PFSK-1 (cell line): ENCODE measurements around the gene SPNS2.

Experiments used
- FOXP2 ChIP-seq: optimal IDR thresholded peaks from 2 replicates; pipeline ENCODE3; 2011; ENCODE audit warnings: borderline replicate concordance, control low read depth, inconsistent platforms; ENCODE audit not compliant: insufficient read depth; ENCODE audit errors: extremely low read length, extremely low read depth
- POLR2AphosphoS5 ChIP-seq: IDR thresholded peaks from 2 replicates; pipeline ENCODE4 v1.6.1; 2012; ENCODE audit warnings: low read depth, mild to moderate bottlenecking, control low read depth, low read length, moderate library complexity
- REST ChIP-seq, 2 experiments: IDR thresholded peaks; 2 replicates each; pipeline versions ENCODE4 v1.6.1 to v1.8.0; 2011 to 2012; ENCODE audit warnings: low read depth in 2 of 2, low read length in 2 of 2, control low read depth in 1 of 2, inconsistent platforms in 1 of 2, mild to moderate bottlenecking in 1 of 2, moderate library complexity in 1 of 2; ENCODE audit not compliant: insufficient read depth in 1 of 2
- SIN3A ChIP-seq: IDR thresholded peaks from 2 replicates; pipeline ENCODE4 v1.6.1; 2012; ENCODE audit warnings: mild to moderate bottlenecking, low read length, moderate library complexity, borderline replicate concordance; ENCODE audit not compliant: insufficient read depth
- TAF1 ChIP-seq: IDR thresholded peaks from 2 replicates; pipeline ENCODE4 v1.6.1; 2012; ENCODE audit warnings: low read length, control low read depth, borderline replicate concordance; ENCODE audit not compliant: insufficient read depth

Gene SPNS2

GRCh38 chr17:4536742-4537411 lies 38.2 kb downstream of the SPNS2 start:
- TF ChIP-seq SIN3A (no peak), FOXP2 (no peak), TAF1 (no peak), REST (IDR thresholded peaks at IDR 0.05; ENCODE audit: insufficient read depth in 1 of 2, low read depth in 2 of 2, low read length in 2 of 2) (no peak), POLR2AphosphoS5 (no peak; the same call in 1 of the 2 replicates)

- TF ChIP-seq SIN3A, result no peak
- no peak for TF ChIP-seq FOXP2
Measured at GRCh38 chr17:4537451-4538235, 39.0 kb downstream of the SPNS2 start.

DNA sequence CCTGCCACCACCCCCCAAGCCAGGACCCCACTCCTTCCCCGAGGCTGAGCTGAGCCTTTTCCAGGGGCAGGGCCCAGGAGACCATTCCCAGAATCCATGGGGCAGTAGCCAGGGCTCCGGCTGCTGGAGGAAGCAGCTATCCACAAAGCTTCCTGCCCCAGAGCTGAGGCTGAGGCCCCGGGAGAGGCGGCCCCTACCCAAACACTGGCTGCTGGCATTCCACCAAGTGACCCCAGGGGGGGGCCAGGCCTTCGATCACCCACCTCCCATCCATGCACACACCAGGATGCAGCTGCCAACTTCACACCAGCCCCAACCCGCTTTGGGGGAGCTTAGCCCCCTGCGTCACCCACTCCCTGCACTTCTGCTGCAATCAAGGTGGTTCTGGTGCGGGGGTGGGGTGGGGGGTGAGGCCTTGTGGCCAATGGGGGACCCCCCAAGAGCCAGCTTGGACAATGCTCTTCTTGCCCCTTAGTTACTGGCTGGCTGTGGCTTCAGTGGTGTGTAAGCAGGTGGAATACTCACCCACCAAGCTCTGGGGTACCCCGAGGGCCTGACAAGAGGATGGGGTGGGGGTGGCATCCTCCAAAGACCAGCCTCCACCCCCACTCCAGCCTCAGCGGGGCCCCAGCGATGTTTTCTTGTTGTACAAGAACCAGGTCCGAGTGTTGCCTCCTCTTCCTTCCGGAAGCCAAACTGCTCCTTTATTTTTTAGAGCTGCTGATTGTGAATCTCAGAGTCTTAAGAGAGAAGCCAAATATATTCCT lies 39.7 kb downstream of the SPNS2 start:
- TF ChIP-seq FOXP2 (no peak), POLR2AphosphoS5 (no peak), TAF1 (no peak), SIN3A (no peak), REST (IDR thresholded peaks at IDR 0.05; ENCODE audit: insufficient read depth in 1 of 2, low read depth in 2 of 2, low read length in 2 of 2) (no peak)

DNA sequence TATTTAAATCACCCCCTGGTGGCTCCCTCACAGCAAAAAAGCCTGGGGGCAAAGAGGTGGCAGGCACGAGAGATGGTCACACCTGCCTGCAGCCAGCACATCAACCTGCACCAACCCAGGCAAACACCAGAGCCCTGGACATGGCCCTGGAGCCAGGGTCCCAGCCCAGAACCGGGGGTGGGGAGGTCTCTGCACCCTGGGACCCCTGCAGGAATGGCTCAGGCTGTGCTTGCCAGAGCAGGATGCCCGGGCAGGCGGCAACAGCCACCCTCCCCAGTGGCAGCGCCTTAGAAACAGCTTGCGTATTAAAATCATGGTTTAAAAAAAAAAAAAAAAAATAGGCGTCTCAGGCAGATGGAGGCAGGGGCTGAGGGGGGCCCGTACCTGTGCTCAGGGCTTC lies 40.3 kb downstream of the SPNS2 start:
- no peak for TF ChIP-seq REST (IDR thresholded peaks at IDR 0.05; ENCODE audit: insufficient read depth in 1 of 2, low read depth in 2 of 2, low read length in 2 of 2)
- TF ChIP-seq POLR2AphosphoS5, result no peak; the same call in 1 of the 2 replicates
- no peak for TF ChIP-seq TAF1
- no peak for TF ChIP-seq FOXP2
- no peak for TF ChIP-seq SIN3A

GRCh38 chr17:4539576-4540223 lies 41.0 kb downstream of the SPNS2 start:
- peak; percentile 30 for TF ChIP-seq POLR2AphosphoS5
- TF ChIP-seq FOXP2, result no peak
- no peak for TF ChIP-seq TAF1
- no peak for TF ChIP-seq SIN3A
